HCT116 (cell line): Measurements from ENCODE around the gene CCDC142. TPM values are rescaled to one million over a fixed set of nuclear protein-coding genes. Genes with fewer than 3 reads are reported as not detected.
"Not testable (repeated sequence)": the region's sequence is repeated elsewhere in the genome, so short reads cannot be mapped to it uniquely, and the experiment has no call there.

Experiments used
- ATAC-seq: fragments of 200-7000 bp; cut with Tn5 transposase; 2 replicates; pipeline ENCODE4 v1.9.1; 2020; ENCODE audit warnings: mild to moderate bottlenecking, moderate library complexity
- BruUV-seq: library from RNA; stranded (reverse); fragments of 400-500 nt; replicated peaks from 2 replicates; lab custom pipeline; 2021; lab: Mats Ljungman, UMichigan
- CTCF ChIA-PET: fragments of 300-600 bp; sonication (Branson Sonifier 250); formaldehyde crosslinking; loops from one replicate; lab custom pipeline; 2021; ENCODE audit warnings: antibody characterized with exemption; lab: Charles Lee
- POLR2A ChIA-PET: fragments of 300-600, 350-600 bp; sonication (Branson Sonifier 250); formaldehyde crosslinking; loops from one replicate; lab custom pipeline; 2021; ENCODE audit warnings: antibody characterized with exemption; lab: Charles Lee
- RAD21 ChIA-PET, 2 experiments: fragments of 300-600 bp; sonication (Branson Sonifier 250); formaldehyde crosslinking; loops; one replicate each; lab custom pipeline; 2023; ENCODE audit warnings: low total read pairs in 2 of 2; ENCODE audit not compliant: uncharacterized antibody in 2 of 2, unreplicated experiment in 2 of 2, low non-redundant PET in 1 of 2; lab: Charles Lee
- DNase-seq: peaks from one replicate; pipeline ENCODE4 v3.0.0-alpha.2; 2010; ENCODE audit warnings: low read depth, low spot score
- H2AFZ ChIP-seq: fragments of 200-600 bp; shearing (Covaris generic), sonication (generic); 2 replicates; pipeline ENCODE4 v1.6.1; 2017; ENCODE audit warnings: low read depth, mixed run types, mixed read lengths, antibody characterized with exemption, low read length; ENCODE audit not compliant: poor library complexity, severe bottlenecking
- H3K27ac ChIP-seq: 2 replicates; pipeline ENCODE4 v1.5.1; 2012; ENCODE audit warnings: low read depth, low read length
- H3K27me3 ChIP-seq: fragments of 200-600 bp; sonication (generic); 2 replicates; pipeline ENCODE4 v1.6.1; 2016; ENCODE audit warnings: mixed run types, low read length, mixed read lengths; ENCODE audit not compliant: insufficient read depth
- H3K36me3 ChIP-seq, 2 experiments: fragments of 200-500 bp in 1 of 2; fragments of 200-600 bp in 1 of 2; sonication (Bioruptor generic) in 1 of 2; sonication (generic) in 1 of 2; 2 replicates each; pipeline versions ENCODE4 v1.5.1 to v1.6.1; 2014 to 2016; ENCODE audit warnings: low read length in 2 of 2, inconsistent platforms in 1 of 2, mixed read lengths in 1 of 2, mixed run types in 1 of 2; ENCODE audit not compliant: insufficient read depth in 2 of 2, control insufficient read depth in 1 of 2
- H3K4me1 ChIP-seq, 2 experiments: fragments of 200-600 bp in 1 of 2; sonication (generic) in 1 of 2; 2 replicates each; pipeline versions ENCODE4 v1.5.1 to v1.6.1; 2012 to 2017; ENCODE audit warnings: low read length in 2 of 2, inconsistent platforms in 1 of 2, mild to moderate bottlenecking in 1 of 2, mixed read lengths in 1 of 2, mixed run types in 1 of 2, moderate library complexity in 1 of 2; ENCODE audit not compliant: insufficient read depth in 2 of 2, control insufficient read depth in 1 of 2
- H3K4me2 ChIP-seq: fragments of 200-600 bp; sonication (generic); 2 replicates; pipeline ENCODE4 v1.6.1; 2017; ENCODE audit warnings: mixed run types, low read length, mixed read lengths
- H3K4me3 ChIP-seq, 2 experiments: fragments of 200-600 bp in 1 of 2; sonication (generic) in 1 of 2; replicated peaks in 1 of 2; 2 replicates each; pipeline ENCODE4 v1.5.1; 2011 to 2016; ENCODE audit warnings: low read length in 2 of 2, control low read depth in 1 of 2, low read depth in 1 of 2, mild to moderate bottlenecking in 1 of 2, mixed read lengths in 1 of 2, mixed run types in 1 of 2
- H3K79me2 ChIP-seq: fragments of 200-600 bp; sonication (generic); 2 replicates; pipeline ENCODE4 v1.6.1; 2017; ENCODE audit warnings: mild to moderate bottlenecking, mixed run types, low read length, moderate library complexity, mixed read lengths; ENCODE audit not compliant: insufficient read depth
- H3K9ac ChIP-seq: fragments of 200-600 bp; sonication (generic); 2 replicates; pipeline ENCODE4 v1.6.1; 2016; ENCODE audit warnings: low read length, mixed read lengths
- H3K9me2 ChIP-seq: fragments of 200-600 bp; sonication (generic), shearing (Covaris generic); 2 replicates; pipeline ENCODE4 v1.6.1; 2017; ENCODE audit warnings: mixed run types, mild to moderate bottlenecking, moderate library complexity; ENCODE audit not compliant: insufficient read depth
- H3K9me3 ChIP-seq, 2 experiments: fragments of 200-500 bp in 1 of 2; fragments of 200-600 bp in 1 of 2; sonication (Bioruptor generic) in 1 of 2; sonication (generic) in 1 of 2; 2 replicates each; pipeline ENCODE4 v1.6.1; 2014 to 2017; ENCODE audit warnings: low read length in 2 of 2, mixed read lengths in 2 of 2, inconsistent platforms in 1 of 2, low read depth in 1 of 2, mild to moderate bottlenecking in 1 of 2, mixed run types in 1 of 2, moderate library complexity in 1 of 2; ENCODE audit not compliant: control insufficient read depth in 1 of 2, insufficient read depth in 1 of 2
- H4K20me1 ChIP-seq: fragments of 200-600 bp; sonication (generic), shearing (Covaris generic); 2 replicates; pipeline ENCODE4 v1.6.1; 2017; ENCODE audit warnings: mixed run types, mild to moderate bottlenecking, moderate library complexity; ENCODE audit not compliant: insufficient read depth
- CBX3 ChIP-seq: IDR thresholded peaks from 2 replicates; pipeline ENCODE4 v1.6.1; 2012; ENCODE audit warnings: low read depth
- EGR1 ChIP-seq: IDR thresholded peaks from 2 replicates; pipeline ENCODE4 v1.6.1; 2012; ENCODE audit warnings: low read depth
- EZH2phosphoT487 ChIP-seq: fragments of 200-600 bp; IDR thresholded peaks from 2 replicates; pipeline ENCODE4 v1.6.1; 2018; ENCODE audit warnings: antibody characterized with exemption, borderline replicate concordance
- POLR2A ChIP-seq: IDR thresholded peaks from 2 replicates; pipeline ENCODE4 v1.7.0; 2011; ENCODE audit warnings: borderline replicate concordance; ENCODE audit not compliant: insufficient read depth, insufficient read length; ENCODE audit errors: extremely low read depth
- SIN3A ChIP-seq: IDR thresholded peaks from 2 replicates; pipeline ENCODE4 v1.6.1; 2012; ENCODE audit warnings: low read depth
- SP1 ChIP-seq: IDR thresholded peaks from 2 replicates; pipeline ENCODE4 v1.6.1; 2012; ENCODE audit warnings: low read depth
- intact Hi-C: fragments of 100-400 bp; cut with micrococcal nuclease; formaldehyde crosslinking; loops from 2 replicates; pipeline ENCODE4 v1.10.0; 2022
- total RNA-seq: library from RNA; stranded (reverse); gene quantifications from one replicate; pipeline ENCODE4 v1.2.1, GENCODE V29; 2021; ENCODE audit not compliant: unreplicated experiment
- TF ChIP-seq, protein P1 (sequence below), 3 experiments: fragments of 200-600 bp in 1 of 3; sonication (generic) in 1 of 3; IDR thresholded peaks in 2 of 3; conservative IDR thresholded peaks in 1 of 3; 2 replicates each; pipeline ENCODE4 v1.5.1; 2012 to 2017; ENCODE audit warnings: low read depth in 2 of 3, low read length in 2 of 3, antibody characterized with exemption in 1 of 3, borderline replicate concordance in 1 of 3, control low read depth in 1 of 3, mild to moderate bottlenecking in 1 of 3, mixed read lengths in 1 of 3, mixed run types in 1 of 3, moderate library complexity in 1 of 3; ENCODE audit not compliant: insufficient read depth in 1 of 3

The CCDC142 gene
- total RNA-seq, 1 experiment from 2014 or later, result 15.0 TPM

DNA sequence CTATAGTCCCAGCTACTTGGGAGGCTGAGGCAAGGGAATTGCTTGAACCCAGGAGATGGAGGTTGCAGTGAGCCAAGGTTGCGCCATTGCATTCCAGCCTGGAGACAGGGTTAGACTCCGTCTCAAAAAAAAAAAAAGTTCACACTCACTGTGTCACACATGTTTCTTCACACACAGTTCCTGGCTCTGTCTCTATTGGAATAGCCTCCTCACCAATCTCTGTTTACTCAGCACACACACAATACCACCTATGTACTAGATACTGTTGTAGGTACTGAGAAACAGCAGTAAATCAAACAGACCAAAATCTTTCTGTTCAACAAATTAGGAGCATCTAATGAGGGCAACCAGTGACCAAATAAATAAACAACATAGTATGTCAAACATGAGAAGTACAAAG is 3.3 kb upstream of the CCDC142 start (continued):
- TF ChIP-seq, protein P1, sequence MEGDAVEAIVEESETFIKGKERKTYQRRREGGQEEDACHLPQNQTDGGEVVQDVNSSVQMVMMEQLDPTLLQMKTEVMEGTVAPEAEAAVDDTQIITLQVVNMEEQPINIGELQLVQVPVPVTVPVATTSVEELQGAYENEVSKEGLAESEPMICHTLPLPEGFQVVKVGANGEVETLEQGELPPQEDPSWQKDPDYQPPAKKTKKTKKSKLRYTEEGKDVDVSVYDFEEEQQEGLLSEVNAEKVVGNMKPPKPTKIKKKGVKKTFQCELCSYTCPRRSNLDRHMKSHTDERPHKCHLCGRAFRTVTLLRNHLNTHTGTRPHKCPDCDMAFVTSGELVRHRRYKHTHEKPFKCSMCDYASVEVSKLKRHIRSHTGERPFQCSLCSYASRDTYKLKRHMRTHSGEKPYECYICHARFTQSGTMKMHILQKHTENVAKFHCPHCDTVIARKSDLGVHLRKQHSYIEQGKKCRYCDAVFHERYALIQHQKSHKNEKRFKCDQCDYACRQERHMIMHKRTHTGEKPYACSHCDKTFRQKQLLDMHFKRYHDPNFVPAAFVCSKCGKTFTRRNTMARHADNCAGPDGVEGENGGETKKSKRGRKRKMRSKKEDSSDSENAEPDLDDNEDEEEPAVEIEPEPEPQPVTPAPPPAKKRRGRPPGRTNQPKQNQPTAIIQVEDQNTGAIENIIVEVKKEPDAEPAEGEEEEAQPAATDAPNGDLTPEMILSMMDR (IDR thresholded peaks at IDR 0.05 in 2 of 3, conservative IDR thresholded peaks at IDR 0.05 in 1 of 3; ENCODE audit: borderline replicate concordance in 1 of 3, insufficient read depth in 1 of 3, low read depth in 2 of 3, low read length in 2 of 3), result no peak
- TF ChIP-seq EGR1 (no peak), SP1 (no peak), EZH2phosphoT487 (no peak), SIN3A (no peak), CBX3 (no peak), POLR2A (no peak)

- H3K9me2 ChIP-seq, H3K9me3 ChIP-seq, H3K27me3 ChIP-seq, ATAC-seq, DNase-seq, BruUV-seq, H4K20me1 ChIP-seq, H2AFZ ChIP-seq: not testable (repeated sequence)
- RAD21 ChIA-PET, result interaction anchor here in 1 of 2 experiments (1.2 kb wide), 1 partner anchor 48 kb away, joined by 3 read pairs; no protein-coding TSS in a partner anchor
- H3K36me3 ChIP-seq, result peaks cover 11 to 13% of the 10 kb centered on the region in 2 experiments; a peak in 3 of 4 replicates
- H3K4me2 ChIP-seq, result peak overlapping the region; percentile 66
- peak overlapping the region; percentile 86 for H3K9ac ChIP-seq
- peak overlapping the region; percentile 90 for H3K27ac ChIP-seq
- peaks cover 12 to 25% of the 10 kb centered on the region in 2 experiments for H3K4me1 ChIP-seq
- POLR2A ChIA-PET, result interaction anchor here (0.8 kb wide), 1 partner anchor 26 kb away, joined by 3 read pairs; the partner anchor contains the start of gene WBP1
- H3K4me3 ChIP-seq, result peak overlapping the region; percentile 61 to 95
- H3K79me2 ChIP-seq, result peaks cover 31% of the 10 kb centered on the region
- intact Hi-C loops, result loop anchor here (1.0 to 2.0 kb wide), 6 partner anchors 19 to 104 kb away; partner anchors contain the start of genes AUP1, HTRA2, INO80B and WBP1
- CTCF ChIA-PET, result interaction anchor here (1.2 to 2.3 kb wide), 5 partner anchors 9 to 48 kb away, joined by 3 to 12 read pairs (median 10); partner anchors contain the start of genes INO80B and MRPL53
Measured at GRCh38 chr2:74483675-74484164, 922 bp upstream of the CCDC142 start.
